Renal pelvis (tissue), 12 donors: Measurements from ENCODE around the gene OR6J1. TPM values are rescaled to one million over a fixed set of nuclear protein-coding genes. Genes with fewer than 3 reads are reported as not detected.
"Not testable (repeated sequence)": the region's sequence is repeated elsewhere in the genome, so short reads cannot be mapped to it uniquely, and the experiment has no call there.

Experiments used
- DNase-seq: peaks from one replicate; pipeline ENCODE4 v3.0.0-alpha.2; 2013
- long read RNA-seq, 16 experiments: transcript quantifications; one replicate each; lab custom pipeline, GENCODE V29; 2026
- polyA plus RNA-seq, 3 donors: library from polyadenylated mRNA; unstranded; fragments of 120-200 nt; gene quantifications; one replicate each; pipeline ENCODE4 v1.2.1, GENCODE V29; 2013; ENCODE audit not compliant: insufficient read length in 3 of 3

OR6J1 gene
- polyA plus RNA-seq: under 1 TPM; 0.19 to 0.40 (median 0.38) TPM
- long read RNA-seq, donor 1: 0 reads
- long read RNA-seq, donor 2: 0 reads
- long read RNA-seq, donor 3: 0 reads
- long read RNA-seq, donor 4: 0 reads
- long read RNA-seq, donor 5: 0 reads
- long read RNA-seq, donor 6: 0 reads
- long read RNA-seq, donor 7: 0 reads
- long read RNA-seq, donor 8: 0 reads
- long read RNA-seq, donor 9: 0 reads
- long read RNA-seq, donor 10: 0 reads
- long read RNA-seq, donor 11: 0 reads
- long read RNA-seq, donor 12: 0 reads
- long read RNA-seq, donor 13: 0 reads
- long read RNA-seq, donor 14: 0 reads
- long read RNA-seq, donor 15: 0 reads
- long read RNA-seq, donor 16: 0 reads

- DNase-seq: no peak
Observed at GRCh38 chr14:22644305-22644635, at the start of gene OR6J1. Gene OR6J1 (minus strand): TSS chr14:22644352. CDS start chr14:22634811, 9,541 bp downstream.

DNA sequence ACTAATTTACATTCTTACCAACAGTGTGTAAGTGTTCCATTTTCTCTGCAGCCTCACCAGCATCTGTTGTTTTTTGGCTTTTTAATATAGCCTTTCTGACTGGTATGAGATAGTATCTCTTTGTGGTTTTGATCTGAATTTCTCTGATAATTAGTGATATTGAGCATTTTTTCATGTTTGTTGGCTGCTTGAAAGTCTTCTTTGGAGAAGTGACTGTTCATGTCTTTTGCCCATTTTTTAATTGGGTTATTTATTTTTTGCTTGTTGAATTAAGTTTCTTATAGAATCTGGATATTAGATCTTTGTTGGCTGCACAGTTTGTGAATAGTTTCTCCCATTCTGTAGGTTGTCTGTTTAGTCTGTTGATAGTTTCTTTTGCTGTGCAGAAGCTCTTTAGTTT, 48.0 kb upstream of the OR6J1 start:
- no peak for DNase-seq

- no peak for DNase-seq
Observed at GRCh38 chr14:22691171-22691570, 47.0 kb upstream of the OR6J1 start.

DNA sequence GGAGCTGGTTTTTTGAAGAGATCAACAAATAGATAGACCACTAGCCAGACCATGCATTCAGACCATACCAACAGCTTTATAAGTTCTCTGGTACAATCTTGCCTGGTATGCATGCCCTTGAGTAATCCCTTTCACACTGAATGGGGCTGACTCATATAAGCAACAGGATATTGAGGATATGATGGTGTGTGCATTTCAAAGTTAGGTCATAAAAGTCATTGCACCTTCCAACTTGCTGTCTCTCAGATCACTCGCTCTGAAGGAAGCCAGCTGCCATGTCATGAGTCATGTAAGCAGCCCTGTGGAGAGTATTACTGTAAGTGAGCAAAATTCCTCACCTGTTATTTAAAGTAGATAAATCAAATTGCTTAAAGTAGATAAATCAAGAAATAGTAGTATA, 45.0 kb upstream of the OR6J1 start:
- DNase-seq: no peak

- not testable (repeated sequence) for DNase-seq
Observed at GRCh38 chr14:22687969-22688368, 43.8 kb upstream of the OR6J1 start.

- not testable (repeated sequence) for DNase-seq
Observed at GRCh38 chr14:22686176-22686611, 42.0 kb upstream of the OR6J1 start.

DNA sequence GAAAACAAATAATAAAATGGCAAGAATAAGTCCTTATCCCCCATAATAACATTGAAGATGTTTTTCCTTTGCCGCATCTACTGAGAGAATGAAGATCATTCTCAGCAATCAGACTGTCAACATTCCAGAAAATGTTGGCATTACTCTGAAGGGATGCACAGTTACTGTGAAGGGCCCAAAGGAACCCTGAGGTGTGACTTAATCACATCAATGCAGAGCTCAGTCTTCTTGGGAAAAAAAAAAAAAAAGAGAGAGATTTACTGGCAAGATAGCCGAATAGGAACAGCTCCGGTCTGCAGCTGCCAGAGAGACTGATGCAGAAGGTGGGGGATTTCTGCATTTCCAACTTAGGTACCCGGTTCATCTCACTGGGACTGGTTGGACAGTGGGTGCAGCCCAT, 41.3 kb upstream of the OR6J1 start:
- no peak for DNase-seq

DNA sequence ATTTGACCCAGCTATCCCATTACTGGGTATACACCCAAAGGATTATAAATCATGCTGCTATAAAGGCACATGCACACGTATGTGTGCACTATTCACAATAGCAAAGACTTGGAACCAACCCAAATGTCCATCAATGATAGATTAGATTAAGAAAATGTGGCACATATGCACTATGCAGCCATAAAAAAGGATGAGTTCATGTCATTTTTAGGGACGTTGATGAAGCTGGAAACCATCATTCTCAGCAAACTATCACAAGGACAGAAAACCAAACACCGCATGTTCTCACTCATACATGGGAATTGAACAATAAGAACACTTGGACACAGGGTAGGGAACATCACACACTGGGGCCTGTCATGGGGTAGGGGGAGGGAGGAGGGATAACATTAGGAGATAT, 39.3 kb upstream of the OR6J1 start:
- DNase-seq: not testable (repeated sequence)

- no peak for DNase-seq
Observed at GRCh38 chr14:22678221-22678620, 34.1 kb upstream of the OR6J1 start.

DNA sequence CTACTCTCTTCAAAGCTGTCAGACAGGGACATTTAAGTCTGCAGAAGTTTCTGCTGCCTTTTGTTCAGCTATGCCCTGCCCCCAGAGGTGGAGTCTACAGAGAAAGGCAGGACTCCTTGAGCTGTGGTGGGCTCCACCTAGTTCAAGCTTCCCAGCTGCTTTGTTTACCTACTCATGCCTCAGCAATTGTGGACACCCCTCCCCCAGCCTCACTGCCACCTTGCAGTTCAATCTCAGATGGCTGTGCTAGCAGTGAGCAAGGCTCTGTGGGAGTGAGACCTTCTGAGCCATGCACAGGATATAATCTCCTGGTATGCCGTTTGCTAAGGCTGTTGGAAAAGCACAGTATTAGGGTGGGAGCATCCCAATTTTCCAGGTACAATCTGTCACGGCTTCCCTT, 33.4 kb upstream of the OR6J1 start:
- DNase-seq: not testable (repeated sequence)

DNA sequence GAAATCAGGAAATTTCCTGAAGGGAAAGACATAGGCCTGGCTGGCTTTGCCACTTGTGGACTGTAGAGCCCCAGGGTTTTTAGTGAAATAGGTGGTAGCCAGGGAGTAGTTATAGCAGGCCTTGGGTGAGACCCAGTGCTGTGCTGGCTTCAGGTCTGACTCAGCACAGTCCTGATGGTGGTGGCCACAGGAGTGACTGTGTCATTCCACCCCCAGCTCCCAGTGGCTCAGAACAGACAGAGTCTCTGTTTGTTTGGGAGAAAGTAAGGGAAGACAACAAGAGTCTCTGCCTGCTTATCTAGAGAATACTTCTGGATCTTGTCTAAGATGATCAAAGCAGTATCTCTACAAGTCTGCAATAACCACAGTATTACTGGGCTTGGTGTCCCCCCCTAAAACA, 27.5 kb upstream of the OR6J1 start:
- no peak for DNase-seq

DNA sequence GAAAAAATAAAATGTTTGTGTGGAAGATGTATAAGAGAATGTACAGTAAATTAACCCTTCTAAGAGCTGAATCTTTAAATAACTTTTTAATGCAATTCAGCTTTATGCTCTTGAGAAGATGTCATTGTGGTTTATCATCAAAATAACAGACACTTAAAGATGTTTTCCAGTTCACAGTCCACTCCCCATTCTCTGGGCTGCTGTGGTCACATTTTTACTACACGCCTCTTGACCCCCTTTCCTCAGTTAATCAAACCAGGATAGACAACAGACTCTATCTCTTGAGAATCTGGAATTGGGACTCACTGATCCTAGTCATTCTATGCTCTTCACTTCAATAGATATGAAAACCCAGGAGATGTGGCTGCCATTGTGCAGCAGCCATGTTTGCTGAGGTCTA, 24.7 kb upstream of the OR6J1 start:
- DNase-seq: no peak

DNA sequence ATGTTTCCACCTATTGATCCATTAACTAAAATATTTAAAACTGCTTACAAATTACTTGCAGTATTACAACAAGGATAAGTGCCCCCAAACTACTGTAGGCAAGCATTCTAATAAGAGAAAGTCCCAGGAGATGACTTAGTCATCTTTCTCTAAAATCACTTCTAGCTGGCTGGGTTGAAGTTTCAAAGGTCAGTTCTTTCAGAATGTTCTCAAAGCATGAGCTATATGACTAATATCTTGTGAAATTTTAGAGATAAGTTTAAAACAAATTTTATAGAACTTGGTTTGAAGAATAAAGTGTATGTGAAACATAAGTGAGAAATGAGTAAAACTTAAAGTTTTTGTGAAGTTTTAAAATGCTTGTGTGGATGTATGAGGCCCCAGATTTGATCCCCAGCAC, 24.3 kb upstream of the OR6J1 start:
- no peak for DNase-seq

DNA sequence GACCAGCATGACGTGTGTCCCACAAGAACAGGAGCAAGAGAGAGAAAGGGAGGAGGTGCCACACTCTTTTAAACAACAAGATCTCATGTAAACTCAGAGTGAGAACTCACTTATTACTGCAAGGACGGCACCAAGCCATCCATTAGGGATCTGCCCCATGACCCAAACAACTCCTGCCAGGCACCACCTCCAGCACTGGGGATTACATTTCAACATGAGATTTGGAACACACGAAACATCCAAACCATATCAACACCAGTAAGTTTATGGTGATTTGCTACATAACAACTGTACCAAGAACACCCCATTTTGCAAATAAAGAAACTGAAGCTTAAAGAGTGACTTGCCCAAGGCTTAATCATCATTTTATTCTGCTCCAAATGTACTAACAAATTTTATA, 23.7 kb upstream of the OR6J1 start:
- DNase-seq: no peak

DNA sequence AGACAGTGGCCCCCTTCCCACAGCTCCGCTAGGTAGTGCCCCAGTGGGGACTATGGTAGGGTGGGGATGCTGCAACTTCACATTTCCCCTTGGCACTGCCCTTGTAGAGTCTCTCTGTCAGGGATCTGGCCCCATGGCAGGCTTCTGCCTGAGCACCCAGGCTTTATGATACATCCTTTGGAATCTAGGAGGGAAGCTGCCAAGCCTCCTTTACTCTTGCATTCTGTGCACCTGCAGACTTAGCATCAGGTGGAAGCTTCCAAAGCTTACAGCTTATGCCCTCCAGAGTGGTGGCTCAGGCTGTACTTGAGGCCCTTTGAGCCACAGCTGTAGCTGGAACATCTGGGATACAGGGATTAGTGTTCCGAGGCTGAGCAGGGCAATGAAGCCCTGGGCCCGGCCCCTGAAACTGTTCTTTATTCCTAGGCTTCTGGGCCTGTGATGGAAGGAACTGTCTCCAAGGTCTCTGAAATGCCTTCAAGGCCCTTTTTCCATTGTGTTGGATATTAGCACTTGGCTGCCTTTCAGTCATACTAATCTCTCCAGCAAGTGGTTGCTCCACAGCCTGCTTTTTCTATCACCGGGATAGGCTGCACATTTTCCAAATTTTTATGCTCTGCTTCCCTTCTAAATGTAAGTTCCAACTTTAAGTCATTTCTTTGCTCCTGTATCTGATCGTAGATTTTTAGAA, 22.2 kb upstream of the OR6J1 start:
- no peak for DNase-seq

DNA sequence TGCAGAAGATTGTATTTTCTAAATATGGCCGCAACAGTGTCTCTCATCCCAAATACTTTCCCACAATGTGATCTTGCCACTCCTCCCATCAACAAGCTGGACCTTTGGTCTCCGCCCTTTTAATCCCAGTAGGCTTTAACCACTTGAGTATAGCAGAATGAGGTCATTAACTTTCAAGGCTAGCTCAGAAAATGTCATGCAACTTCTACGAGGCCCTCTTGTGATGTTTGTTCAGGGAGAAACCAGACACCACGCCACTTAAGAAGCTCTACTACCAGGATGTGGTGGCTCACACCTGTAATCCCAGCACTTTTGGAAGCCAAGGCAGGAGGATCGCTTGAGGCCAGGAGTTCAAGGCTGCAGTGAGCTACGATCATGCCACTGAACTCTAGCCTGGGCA, 20.1 kb upstream of the OR6J1 start:
- no peak for DNase-seq

DNA sequence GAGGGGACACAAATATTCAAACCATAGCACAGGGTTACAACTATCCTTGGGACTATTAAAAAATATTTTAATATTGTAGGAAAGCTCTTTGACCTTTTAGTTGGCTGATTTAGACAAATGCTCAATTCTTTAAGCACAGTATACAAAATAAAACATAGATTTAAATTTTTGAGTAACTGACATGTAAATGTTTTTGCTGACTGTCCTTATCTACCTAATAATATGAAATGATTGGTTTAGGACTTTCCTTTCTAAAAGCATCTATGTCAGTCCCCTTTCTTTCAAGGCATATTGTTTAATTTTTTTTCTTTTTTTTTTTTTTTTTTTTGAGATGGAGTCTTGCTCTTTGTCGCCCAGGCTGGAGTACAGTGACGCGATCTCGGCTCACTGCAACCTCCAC, 16.5 kb upstream of the OR6J1 start:
- no peak for DNase-seq

GRCh38 chr14:22658946-22659345, 14.8 kb upstream of the OR6J1 start:
- DNase-seq: no peak

GRCh38 chr14:22657861-22658260, 13.7 kb upstream of the OR6J1 start:
- no peak for DNase-seq

GRCh38 chr14:22656945-22657731, 13.0 kb upstream of the OR6J1 start:
- peak; percentile 43 for DNase-seq

DNA sequence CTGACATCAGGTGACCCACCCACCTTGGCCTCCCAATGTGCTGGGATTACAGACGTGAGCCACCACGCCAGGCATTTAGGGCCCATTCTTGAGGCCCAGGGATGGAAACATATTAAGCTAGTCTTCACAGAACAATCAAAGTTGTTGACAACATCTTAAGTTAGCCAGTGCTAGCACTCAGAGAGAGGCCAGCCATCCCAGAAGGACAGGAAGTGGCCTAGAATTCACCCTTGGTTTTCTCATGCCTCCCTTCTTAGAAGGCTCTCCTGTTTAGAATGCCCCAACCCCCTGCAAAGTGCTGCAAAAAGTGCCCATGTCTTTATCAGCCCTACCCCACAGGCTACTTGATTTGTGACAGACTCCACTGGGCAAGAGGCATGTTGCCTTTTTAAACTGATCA, 12.1 kb upstream of the OR6J1 start:
- no peak for DNase-seq

GRCh38 chr14:22653012-22653621, 9.0 kb upstream of the OR6J1 start:
- DNase-seq: peak; percentile 43
